Progenitor cell of endocrine pancreas (in vitro differentiated cells): ENCODE results near the gene FAM3B. TPM values are rescaled to one million over a fixed set of nuclear protein-coding genes. Genes with fewer than 3 reads are reported as not detected.

ENCODE experiments used
- DNase-seq: peaks from one replicate; pipeline ENCODE4 v3.0.0; 2021; ENCODE audit warnings: low spot score; ENCODE audit not compliant: unreplicated experiment
- H3K27ac Mint-ChIP-seq: 2 replicates; pipeline ENCODE4 v1.8.0; 2021; ENCODE audit warnings: mild to moderate bottlenecking, moderate library complexity, mixed read lengths
- H3K27me3 Mint-ChIP-seq: 2 replicates; pipeline ENCODE4 v1.8.0; 2021; ENCODE audit warnings: mixed read lengths
- H3K36me3 Mint-ChIP-seq: 2 replicates; pipeline ENCODE4 v1.8.0; 2022; ENCODE audit warnings: mixed read lengths; ENCODE audit not compliant: insufficient read depth
- H3K4me1 Mint-ChIP-seq: 2 replicates; pipeline ENCODE4 v1.8.0; 2021; ENCODE audit warnings: low read depth, mixed read lengths
- H3K4me3 Mint-ChIP-seq: 2 replicates; pipeline ENCODE4 v1.8.0; 2021; ENCODE audit warnings: low read depth, mild to moderate bottlenecking, moderate library complexity, mixed read lengths
- H3K9me3 Mint-ChIP-seq: 2 replicates; pipeline ENCODE4 v1.8.0; 2021; ENCODE audit warnings: low read depth, mixed read lengths
- CTCF ChIP-seq: fragments of 200-600 bp; sonication (generic); IDR thresholded peaks from one replicate; pipeline ENCODE4 v1.5.0; 2021; ENCODE audit warnings: antibody characterized with exemption, mild to moderate bottlenecking; ENCODE audit not compliant: unreplicated experiment
- total RNA-seq: library from RNA; stranded (reverse); gene quantifications from 2 replicates; pipeline ENCODE4 v1.2.1, GENCODE V29; 2021

FAM3B gene
- total RNA-seq, 1 donor from 2014 or later, result 8.2 TPM

GRCh38 chr21:41402796-41403195 is 86.2 kb downstream of the FAM3B start:
- no peak for TF ChIP-seq CTCF
- no peaks in the 10 kb centered on the region for H3K9me3 Mint-ChIP-seq
- no peaks in the 10 kb centered on the region for H3K36me3 Mint-ChIP-seq
- peaks cover 1% of the 10 kb centered on the region for H3K4me1 Mint-ChIP-seq
- peaks cover 7% of the 10 kb centered on the region for H3K27me3 Mint-ChIP-seq
- H3K4me3 Mint-ChIP-seq, result no peak overlapping the region
- no peak overlapping the region for H3K27ac Mint-ChIP-seq
- no peak for DNase-seq

- no peaks in the 10 kb centered on the region for H3K9me3 Mint-ChIP-seq
- peaks cover 12% of the 10 kb centered on the region for H3K27me3 Mint-ChIP-seq
- H3K27ac Mint-ChIP-seq, result no peak overlapping the region
- H3K36me3 Mint-ChIP-seq, result no peaks in the 10 kb centered on the region
- H3K4me1 Mint-ChIP-seq, result peaks cover 1% of the 10 kb centered on the region
- no peak overlapping the region for H3K4me3 Mint-ChIP-seq
- no peak for TF ChIP-seq CTCF
- no peak for DNase-seq
These were observed 86.7 kb downstream of the FAM3B start for GRCh38 chr21:41403331-41403730.

GRCh38 chr21:41403966-41404365 is 87.4 kb downstream of the FAM3B start:
- H3K27me3 Mint-ChIP-seq, result peaks cover 19% of the 10 kb centered on the region
- no peak for DNase-seq
- H3K27ac Mint-ChIP-seq, result no peak overlapping the region
- H3K36me3 Mint-ChIP-seq, result no peaks in the 10 kb centered on the region
- no peak for TF ChIP-seq CTCF
- H3K4me1 Mint-ChIP-seq, result peaks cover 1% of the 10 kb centered on the region
- no peaks in the 10 kb centered on the region for H3K9me3 Mint-ChIP-seq
- H3K4me3 Mint-ChIP-seq, result no peak overlapping the region

GRCh38 chr21:41405321-41405720 is 88.7 kb downstream of the FAM3B start:
- H3K4me1 Mint-ChIP-seq, result peaks cover 1% of the 10 kb centered on the region
- no peak overlapping the region for H3K27ac Mint-ChIP-seq

GRCh38 chr21:41406340-41406739 is 89.7 kb downstream of the FAM3B start:
- Mint-ChIP-seq H3K27ac (no peak overlapping the region), H3K27me3 (peaks cover 21% of the 10 kb centered on the region), H3K36me3 (no peaks in the 10 kb centered on the region), H3K9me3 (no peaks in the 10 kb centered on the region), H3K4me1 (peaks cover 1% of the 10 kb centered on the region), H3K4me3 (no peak overlapping the region)
- DNase-seq, result no peak
- TF ChIP-seq CTCF, result no peak

More at GRCh38 chr21:41405321-41405720, 88.7 kb downstream of the FAM3B start:
- no peaks in the 10 kb centered on the region for H3K36me3 Mint-ChIP-seq
- H3K9me3 Mint-ChIP-seq, result no peaks in the 10 kb centered on the region
- DNase-seq, result no peak
- no peak overlapping the region for H3K4me3 Mint-ChIP-seq
- peaks cover 21% of the 10 kb centered on the region for H3K27me3 Mint-ChIP-seq
- no peak for TF ChIP-seq CTCF

Other genes with a start within 250 kb of the FAM3B start
- gene BACE2, start 148.6 kb upstream of the FAM3B start, total RNA-seq, result 13.4 and 15.6 TPM in 2 replicates
- 0.69 and 0.86 TPM in 2 replicates for gene MX2, start 45.2 kb downstream of the FAM3B start, total RNA-seq
- 2.1 and 2.6 TPM in 2 replicates for gene MX1, start 109.4 kb downstream of the FAM3B start, total RNA-seq
- gene TMPRSS2, start 191.4 kb downstream of the FAM3B start, total RNA-seq, result 23.7 and 29.4 TPM in 2 replicates